ENCODE results near the gene SMIM43.

Gene SMIM43

DNA sequence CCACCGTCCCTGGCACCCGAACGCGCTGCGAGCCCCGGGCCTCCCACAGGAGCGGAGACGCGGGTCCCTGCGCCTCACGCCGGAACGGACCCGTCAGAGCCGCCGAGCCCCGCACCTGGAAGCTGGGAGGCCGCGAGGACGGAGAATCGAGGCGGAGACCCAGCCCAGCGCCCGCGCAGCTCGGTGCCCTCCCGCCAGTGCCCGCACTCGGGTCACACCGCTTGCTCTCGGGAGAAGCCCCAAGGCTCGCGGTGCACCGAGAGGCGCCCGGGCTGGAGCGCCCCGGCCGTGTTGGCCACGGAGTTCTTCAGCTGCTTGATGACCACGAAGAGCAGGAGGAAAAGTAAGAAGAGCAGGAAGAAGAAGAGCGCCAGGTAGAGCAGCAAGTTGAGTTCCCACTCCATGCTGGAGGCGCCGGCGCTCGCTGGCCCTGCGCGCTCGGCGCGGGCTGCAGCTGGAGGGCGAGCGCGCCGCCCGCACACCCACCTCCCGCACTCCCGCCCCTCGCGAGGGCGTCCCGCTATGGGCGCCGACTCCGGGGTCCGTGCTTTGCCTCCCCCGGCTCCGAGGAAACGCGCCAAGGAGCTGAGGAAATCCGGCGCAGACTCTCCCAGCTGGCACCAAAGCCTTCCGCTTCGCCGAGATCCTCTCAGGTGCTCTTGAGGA is at the start of gene SMIM43:
TSS of gene SMIM43 (minus strand) at position 463 of the 666 bp plus-strand sequence. CDS start at position 404, 59 bp downstream.
- no peak for DNase-seq

DNA sequence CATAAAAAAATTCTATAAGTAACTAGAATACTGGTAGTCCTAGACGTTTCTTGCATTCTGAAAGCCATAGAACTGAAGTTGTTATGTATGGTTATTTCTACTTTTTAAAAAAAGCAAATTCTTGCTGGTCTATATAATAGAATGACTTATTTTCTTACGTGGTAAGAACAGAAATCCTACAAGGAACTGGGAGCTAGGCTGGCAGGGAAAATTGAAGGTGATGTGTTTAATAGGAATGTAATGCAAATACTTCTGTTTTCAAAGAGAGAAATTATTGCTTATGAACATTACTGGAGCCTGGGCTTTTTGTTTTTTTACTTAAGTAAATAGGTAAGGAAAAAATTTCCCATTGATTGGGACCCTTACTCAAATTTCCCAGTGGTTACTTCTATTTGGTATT is 49.8 kb upstream of the SMIM43 start:
- no peak for DNase-seq

DNA sequence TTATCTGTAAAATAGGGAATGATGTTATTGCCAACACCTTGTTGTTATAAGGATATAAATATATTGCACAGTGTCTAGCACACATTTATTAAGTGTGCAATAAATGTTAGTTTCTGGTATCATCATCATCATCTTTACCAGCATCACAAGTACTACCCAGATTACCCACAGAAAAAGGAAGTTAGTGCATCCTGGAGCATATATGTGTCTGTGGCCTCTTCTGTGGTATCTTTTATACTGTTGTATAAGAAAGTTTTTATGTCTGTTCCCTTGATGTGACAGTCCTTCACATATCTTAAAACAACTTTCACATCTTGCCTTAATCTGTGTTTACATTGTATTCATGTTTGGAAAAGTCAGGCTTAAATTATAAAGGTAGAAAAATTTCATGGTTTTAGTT is 46.2 kb upstream of the SMIM43 start:
- no peak for DNase-seq

DNA sequence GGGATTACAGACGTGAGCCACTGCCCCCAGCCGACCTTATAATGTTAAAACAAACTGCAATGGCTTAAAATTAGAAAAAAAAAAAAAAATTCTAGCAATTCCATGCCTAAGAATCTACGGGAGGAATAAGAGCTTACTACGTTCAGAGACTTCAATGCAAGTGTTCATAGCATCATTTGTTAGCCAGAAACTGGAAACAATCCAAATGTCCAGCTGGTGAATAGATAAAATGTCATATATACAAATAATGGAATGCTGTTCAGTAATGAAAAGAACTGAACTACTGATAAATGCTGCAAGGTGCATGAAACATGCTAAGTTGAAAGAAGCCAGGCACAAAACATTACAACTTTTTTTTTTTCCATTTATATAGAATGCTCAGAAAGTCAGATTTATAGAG is 41.4 kb upstream of the SMIM43 start:
- no peak for DNase-seq

DNA sequence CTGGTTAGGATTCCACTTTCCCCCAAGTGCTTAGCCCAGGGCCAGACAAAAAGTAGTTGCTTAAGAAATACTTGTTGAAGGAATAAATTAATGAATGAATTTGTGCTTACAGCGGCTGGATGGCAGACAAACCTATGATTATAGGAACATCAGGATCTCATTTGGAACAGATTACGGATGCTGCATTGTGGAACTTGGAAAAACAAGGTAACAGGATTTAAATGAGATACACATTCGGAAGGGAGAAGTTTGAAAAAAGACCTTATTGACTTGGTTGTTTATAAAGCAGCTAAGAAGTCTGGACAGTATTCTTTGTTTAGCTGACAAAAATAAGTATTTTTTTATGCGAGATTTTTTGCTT is 36.7 kb upstream of the SMIM43 start:
- no peak for DNase-seq

DNA sequence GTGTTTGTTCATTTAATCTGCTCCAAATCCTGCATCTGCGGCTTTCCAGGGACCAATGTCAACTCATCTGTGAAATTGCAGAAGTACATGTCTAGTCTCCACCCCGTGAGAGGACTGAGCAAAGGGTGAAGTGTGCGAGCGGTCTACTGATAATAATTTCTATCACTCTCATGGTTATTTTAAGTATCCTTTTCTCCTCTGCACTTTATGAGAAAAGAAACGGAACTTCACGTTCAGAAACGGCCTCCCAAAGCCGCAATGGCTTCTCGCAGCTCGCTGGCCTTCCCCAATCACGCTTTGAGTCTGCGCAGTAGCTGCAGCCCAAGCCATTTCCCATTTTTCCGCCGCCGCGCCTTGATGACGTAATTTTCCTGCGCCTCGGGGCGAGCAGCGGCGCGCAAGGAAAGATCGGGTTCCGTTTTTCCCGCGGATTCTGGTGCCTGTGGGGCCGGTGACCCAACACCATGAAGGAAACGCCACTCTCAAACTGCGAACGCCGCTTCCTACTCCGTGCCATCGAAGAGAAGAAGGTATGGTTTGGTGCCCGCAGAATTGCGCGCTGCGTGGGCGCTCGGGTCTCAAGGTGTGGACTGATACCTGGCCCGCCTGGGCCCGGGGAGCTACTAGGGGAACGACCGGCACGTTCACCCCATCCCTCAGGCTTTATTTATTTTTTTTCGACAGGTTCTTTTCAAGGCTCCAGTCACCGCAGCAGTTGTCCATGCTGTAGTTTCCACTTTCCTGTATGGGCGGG is 36.2 kb upstream of the SMIM43 start, which contains the start of gene EXOSC9:
TSS of gene EXOSC9 (plus strand) at position 363 of the 754 bp plus-strand sequence. CDS start at position 465, 102 bp downstream.
- peak; percentile 74 for DNase-seq

DNA sequence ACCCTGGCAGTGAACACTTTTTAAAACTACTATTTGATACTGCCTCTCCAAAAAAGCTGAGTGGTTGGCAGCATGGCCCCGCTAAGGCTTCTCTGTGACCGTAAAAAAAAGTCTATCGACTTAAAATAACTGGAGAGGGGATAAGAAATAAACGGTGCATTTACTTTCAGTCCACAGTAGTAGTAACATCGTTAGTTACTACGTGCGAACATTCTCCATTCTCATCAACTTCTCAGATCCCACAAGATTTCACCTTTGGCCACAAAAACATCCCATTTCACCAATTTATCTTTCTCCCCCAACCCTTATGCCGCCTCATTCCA is 35.6 kb upstream of the SMIM43 start:
- DNase-seq: no peak

DNA sequence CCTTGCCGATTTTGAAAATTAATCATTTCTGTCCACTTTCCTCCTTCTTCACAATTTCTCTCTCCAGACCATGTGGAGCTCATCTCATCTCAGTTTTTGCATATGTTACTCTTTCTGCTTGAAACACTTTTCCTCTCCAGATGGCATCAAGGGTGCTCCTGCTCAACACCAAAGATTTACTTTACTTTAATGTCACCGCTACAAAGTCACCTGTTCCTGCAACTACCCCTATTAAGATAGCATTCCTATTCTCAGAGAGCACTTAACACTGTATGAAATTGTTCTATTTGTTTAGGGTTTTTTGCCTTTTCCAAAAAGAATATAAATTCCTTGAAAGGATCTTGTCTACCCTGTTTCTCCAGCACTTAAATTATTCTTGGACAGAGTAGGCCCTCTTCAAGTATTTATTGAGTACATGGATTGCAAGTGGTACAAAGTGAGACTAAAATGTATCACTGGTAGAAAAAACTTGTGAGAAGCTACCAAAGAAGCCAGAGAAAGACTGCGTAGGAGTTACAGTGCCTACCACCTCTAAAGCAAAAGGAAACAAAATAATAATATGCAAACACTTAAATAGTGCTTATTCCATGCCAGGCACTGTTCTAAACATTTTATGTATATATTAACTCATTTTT is 35.0 kb upstream of the SMIM43 start:
- DNase-seq: no peak

DNA sequence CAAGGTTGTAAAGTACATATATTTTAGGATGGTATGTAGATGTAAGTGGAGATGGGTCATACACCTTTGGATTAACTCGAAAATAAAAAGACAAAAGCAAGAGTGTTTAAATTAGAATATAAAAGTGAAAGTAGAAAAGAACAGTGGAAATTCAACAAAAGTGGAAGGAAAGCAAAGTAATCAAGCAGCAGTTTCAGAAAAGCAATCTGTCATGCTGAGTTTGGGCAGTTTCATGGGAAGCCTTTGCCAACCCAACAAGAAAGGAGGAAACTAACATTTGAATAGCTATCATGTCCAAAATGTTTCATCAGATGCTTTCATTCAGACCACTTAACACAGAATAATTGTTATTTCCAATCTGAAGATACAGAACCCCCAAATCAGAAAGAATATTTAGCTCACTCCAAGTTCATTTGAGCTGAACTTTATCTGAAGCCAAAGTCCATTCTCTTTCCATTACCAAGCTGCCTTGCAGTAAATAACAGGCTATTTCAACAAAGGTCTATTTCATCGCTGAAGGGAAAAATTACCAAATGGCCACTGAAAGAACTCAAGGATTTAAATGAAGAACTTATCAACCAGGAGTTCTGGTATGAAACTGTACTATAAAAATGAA is 34.4 kb upstream of the SMIM43 start:
- DNase-seq: no peak

DNA sequence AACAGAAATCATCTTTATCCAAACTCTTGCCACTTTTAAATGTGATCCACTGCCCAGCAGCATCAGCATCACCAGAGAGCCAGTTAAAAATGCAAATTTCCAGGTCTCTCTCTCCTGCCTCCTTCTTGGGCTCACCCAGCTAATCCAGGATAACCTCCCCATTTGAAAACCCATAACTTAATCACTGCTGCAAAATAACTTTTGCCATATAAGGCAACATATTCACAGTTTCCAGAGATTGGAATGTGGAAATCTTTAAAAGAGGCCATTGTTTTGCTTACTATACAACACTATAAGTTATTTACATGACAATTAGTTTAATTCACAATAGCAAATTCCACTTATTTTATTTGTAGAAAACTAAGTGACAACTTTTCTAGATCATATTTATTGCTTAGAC is 31.3 kb upstream of the SMIM43 start:
- DNase-seq: no peak

DNA sequence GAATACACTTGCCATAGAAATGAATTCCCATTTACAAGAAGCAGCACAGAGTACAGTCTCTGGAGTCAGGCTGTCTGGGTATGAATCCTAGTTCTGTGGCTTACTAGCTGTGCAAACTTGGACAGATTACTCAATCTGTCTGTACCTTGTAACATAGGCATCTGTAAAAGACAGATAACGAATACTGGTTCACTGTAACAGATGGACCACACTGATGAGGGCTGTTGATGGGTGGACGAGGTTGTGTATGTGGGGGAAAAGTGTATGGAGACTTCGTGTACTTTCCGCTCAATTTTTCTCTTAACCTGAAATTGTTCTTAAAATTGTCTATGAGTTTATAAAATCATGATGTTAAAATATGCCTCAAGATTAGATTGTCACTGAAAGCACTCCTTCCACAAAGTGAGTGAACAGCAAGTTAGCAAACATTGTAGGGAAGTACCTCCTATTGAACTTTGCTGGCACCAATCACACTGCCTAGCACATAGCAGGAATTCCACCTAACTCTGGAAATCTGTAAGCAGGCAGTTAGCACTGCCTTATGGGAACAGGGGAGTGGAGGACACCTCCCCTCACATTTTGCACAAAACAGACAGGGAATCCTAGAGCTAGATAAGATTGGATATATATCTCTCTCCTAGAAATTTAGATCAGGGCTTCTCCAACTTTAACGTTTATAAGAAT is 29.7 kb upstream of the SMIM43 start:
- no peak for DNase-seq

DNA sequence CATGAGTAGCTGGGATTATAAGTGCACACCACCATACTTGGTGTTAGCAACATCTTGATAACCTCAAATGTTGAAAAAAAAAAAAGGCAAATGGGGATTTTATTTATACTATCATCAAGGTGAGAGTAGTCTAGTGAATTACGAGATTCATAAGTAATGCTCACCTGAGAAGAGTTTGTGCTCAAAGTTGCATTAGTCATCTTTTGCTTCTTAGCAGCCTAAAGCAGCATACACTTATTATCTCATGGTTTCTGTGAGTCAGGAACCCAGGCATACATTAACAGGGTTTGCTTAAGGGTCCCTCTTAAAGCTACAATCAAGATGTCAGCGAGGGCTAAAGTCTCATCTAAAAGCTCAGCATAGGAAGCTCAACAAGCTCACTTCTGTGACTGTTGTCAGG is 28.0 kb upstream of the SMIM43 start:
- no peak for DNase-seq

DNA sequence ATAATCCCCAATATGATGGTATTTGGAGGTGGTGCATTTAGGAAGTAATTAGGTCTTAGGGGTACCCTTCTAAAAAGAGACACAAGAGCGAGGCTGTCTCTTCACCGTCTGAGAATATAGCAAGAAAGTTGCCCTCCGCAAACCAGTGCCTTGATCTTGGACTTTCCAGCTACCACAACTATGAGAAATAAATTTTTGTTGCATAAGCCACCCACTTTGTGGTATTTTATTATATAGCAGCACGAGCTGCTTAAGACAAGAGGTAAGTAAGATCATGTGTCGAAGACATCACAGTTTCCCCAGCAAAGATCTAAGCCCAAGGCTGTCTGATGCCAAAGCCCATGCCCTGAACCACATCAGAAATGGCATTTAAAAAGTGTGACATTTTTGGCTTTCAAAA is 26.5 kb upstream of the SMIM43 start:
- no peak for DNase-seq

DNA sequence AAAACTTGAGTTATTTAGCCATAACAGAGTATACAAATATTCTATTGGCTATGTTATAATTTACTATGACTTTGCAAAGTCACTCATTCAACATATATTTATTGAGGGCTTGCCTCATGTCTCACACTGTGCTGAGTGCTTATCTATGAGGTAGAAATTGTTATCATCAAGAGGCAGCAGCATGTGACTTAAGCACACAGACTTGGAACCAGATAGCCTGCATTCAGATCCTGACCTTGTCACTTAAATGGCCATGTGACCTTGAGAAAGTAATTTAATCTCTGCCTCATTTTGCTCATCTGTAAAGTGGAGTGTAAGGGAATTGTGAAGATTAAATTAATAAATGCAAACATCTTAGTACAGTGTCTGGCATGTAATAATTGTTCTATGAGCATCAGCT is 26.0 kb upstream of the SMIM43 start:
- no peak for DNase-seq

DNA sequence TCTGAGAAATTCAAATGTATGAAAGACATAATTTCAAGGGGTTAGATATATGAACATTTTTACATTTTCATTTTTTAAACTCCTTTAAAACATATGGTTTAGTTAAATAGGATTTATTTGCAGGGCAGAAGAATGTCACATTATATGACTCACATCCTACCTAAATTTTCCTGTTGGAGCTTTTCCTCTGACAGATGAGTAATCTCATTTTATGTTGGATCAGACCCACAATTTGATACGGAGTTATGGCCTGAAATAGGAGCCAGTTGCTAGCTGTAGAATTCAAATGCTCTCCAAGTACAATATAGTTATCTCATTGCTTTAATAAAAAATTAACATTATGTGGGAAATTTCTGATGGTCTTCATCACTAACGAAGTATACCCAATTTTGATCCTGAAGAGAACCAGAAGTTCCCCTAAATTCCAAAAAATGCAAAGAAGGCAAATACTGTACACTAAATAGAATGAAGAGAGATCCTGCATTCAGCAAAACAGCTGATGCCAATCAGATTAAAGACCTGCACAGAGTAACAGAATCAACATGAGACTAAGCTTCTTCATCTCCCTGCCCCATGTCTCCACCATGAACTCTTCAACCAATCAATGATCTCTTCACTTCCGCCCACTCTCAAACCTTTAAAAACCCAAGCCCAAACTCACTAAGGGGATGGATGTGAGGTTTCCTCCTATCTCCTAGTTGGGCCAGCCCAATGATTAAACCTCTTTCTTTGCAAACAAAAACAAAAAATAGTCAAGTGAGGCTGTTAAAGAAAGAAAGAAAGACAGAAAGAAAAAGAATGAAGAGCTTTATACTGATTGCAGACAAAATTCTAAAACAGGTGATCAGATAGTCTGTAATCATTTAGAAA is 25.2 kb upstream of the SMIM43 start:
- DNase-seq: no peak

DNA sequence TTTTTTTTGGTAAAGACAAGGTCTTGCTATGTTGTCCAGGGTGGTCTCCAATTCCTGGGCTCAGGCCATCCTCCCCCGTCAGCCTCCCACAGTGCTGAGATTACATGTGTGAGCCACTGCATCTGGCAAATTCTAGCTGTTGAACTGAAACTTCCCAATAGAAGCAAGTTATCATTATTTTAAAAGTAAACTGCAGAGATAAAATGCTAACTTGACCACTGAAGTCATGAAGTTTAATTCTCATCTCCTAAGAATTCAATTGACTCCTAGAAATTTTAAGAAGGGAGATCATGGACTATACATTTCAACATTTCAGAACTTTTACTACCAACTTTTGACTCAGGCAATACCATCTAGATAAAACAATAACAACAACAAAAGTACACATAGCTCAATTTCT is 24.5 kb upstream of the SMIM43 start:
- no peak for DNase-seq

DNA sequence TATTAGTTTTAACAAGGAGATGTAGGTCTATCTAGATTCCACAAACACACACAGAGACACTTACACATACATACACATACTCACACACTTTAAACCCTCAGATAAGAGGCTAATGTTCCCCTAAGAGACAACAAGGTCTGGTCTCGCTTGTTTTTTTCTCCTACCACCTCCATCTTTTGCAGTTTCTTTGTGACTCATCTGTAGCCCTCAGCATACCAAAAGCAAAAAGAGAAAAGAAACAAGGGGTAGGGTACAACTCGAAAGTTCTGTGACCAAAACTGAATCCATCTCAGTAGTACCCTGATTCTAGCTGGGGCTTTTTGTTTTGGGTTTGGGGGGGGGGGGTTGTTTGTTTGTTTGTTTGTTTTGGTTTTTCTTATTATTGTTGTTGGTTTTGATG is 23.9 kb upstream of the SMIM43 start:
- no peak for DNase-seq

DNA sequence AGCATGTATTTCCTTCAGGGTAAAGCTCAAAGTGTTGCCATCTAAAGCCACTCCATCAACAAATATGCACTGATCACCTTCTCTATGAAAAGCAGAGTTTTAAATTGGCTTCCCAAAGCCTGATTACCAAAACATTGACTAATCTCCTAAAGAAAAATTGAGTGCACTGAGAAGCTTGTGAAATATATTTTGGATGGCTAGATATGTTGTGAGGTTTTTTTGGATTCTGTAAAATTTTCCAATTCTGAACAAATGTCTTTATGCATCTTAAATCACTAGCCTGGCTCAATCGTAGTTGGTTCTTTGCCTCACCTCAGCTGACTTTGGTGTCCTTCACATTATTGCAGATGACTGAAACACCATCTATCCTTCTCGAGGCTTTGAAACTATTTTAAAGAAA is 21.3 kb upstream of the SMIM43 start:
- DNase-seq: no peak

DNA sequence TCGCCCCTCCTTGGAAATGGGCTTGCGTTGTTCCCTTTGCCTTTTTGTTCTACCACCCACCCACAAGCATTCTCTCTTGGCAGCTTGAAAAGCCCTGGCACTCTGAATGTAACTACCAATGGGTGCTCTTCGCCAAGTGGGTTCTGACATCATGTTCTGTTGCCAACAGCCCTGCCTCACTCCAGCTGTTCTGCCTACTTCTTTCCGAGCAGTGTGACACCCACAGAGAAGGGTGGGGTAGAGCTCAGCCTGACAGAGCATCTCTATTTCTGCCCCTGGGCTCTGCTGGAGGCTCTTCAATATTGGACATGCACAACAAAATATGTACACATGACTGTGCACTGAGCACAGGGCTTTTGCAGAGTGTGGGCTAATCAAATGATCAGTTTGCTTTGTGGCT is 20.5 kb upstream of the SMIM43 start:
- no peak for DNase-seq

DNA sequence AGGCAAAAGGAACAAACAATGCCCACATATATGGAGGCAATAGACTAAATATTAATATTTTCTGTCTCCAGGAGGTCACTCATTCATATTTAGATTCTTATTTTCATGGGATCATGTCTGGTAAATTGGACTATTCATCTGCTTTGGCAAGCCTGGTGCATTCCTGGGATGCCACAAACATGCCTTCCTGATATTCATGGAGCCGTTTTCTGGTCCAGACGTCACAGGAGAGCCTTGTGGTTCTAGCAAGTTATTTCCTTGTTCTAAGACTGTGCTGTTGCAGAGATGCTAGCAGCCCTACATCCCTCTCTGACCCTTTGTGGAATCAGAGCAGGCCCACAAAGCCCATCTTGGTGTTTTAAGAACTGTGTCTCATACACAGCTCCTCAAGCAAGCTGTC is 20.0 kb upstream of the SMIM43 start:
- no peak for DNase-seq

DNA sequence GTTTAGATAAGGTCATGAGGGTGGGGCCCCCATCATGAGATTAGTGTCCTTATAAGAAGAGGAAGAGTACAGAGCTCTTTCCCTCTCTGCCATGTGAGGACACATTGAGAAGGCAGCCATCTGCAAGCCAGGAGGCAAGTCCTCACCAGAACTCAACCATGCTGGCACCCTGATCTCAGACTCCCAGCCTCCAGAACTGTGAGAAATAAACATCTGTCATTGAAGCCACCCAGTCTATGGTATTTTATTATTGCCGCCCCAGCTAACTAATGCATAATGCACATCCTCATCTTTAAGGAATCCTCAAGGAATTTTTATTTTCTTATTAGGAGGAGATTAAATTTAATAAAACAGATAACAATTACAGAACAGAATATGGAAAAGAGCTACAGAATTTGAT is 19.4 kb upstream of the SMIM43 start:
- DNase-seq: no peak

DNA sequence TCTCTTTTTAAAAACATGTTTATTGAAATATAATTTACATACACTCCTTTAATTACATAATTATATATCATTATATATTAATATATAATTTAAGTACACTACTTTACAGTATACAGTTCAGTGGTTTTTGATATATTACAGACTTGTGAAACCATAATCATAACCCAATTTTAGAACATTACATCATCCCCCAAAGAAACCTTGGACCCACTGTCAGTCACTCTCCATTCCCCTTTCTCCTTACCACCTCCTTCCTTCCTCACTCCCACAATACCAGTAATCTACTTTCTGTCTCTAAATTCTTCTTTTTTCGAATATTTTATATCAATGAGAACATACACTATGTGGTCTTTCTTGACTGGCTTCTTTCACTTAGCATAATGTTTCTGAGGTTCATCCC is 18.2 kb upstream of the SMIM43 start:
- DNase-seq: no peak

Data from NCI-H774 (cell line).